Trophoblast cell (in vitro differentiated cells and primary cell): ENCODE data around the gene FGGY.

Experiments used
- DNase-seq, 2 donors: peaks; one replicate each; pipeline ENCODE4 v3.0.0-alpha.2; 2016
- H2AFZ ChIP-seq: 2 replicates; pipeline ENCODE4 v1.6.1; 2013; ENCODE audit warnings: low read length, moderate library complexity, mild to moderate bottlenecking; ENCODE audit not compliant: insufficient read depth, poor library complexity
- H2AK5ac ChIP-seq: 2 replicates; pipeline ENCODE4 v1.6.1; 2013; ENCODE audit warnings: mild to moderate bottlenecking, low read length
- H2BK120ac ChIP-seq: 2 replicates; pipeline ENCODE4 v1.6.1; 2013; ENCODE audit warnings: low read length, mild to moderate bottlenecking, moderate library complexity; ENCODE audit not compliant: insufficient read depth, poor library complexity
- H2BK12ac ChIP-seq: 2 replicates; pipeline ENCODE4 v1.6.1; 2013; ENCODE audit warnings: mild to moderate bottlenecking, low read length, moderate library complexity
- H2BK5ac ChIP-seq: 2 replicates; pipeline ENCODE4 v1.6.1; 2013; ENCODE audit warnings: low read length, low read depth, moderate library complexity, mild to moderate bottlenecking; ENCODE audit not compliant: poor library complexity
- H3K14ac ChIP-seq: 2 replicates; pipeline ENCODE4 v1.6.1; 2013; ENCODE audit warnings: mild to moderate bottlenecking, low read length
- H3K18ac ChIP-seq: 2 replicates; pipeline ENCODE4 v1.6.1; 2013; ENCODE audit warnings: mild to moderate bottlenecking, low read length
- H3K23ac ChIP-seq: 2 replicates; pipeline ENCODE4 v1.6.1; 2013; ENCODE audit warnings: low read length
- H3K27ac ChIP-seq: 2 replicates; pipeline ENCODE4 v1.5.1; 2013; ENCODE audit warnings: low read depth, mild to moderate bottlenecking, inconsistent platforms, low read length, moderate library complexity
- H3K27me3 ChIP-seq: 2 replicates; pipeline ENCODE4 v1.6.1; 2013; ENCODE audit warnings: inconsistent platforms, mild to moderate bottlenecking, low read length, moderate library complexity; ENCODE audit not compliant: insufficient read depth
- H3K36me3 ChIP-seq, 2 experiments: 1 replicate in 1 of 2; 2 replicates in 1 of 2; pipeline ENCODE4 v1.6.1; 2013; ENCODE audit warnings: low read length in 2 of 2, mild to moderate bottlenecking in 2 of 2, moderate library complexity in 1 of 2; ENCODE audit not compliant: insufficient read depth in 2 of 2, control insufficient read depth in 1 of 2
- H3K4ac ChIP-seq: 2 replicates; pipeline ENCODE4 v1.6.1; 2013; ENCODE audit warnings: low read depth, mild to moderate bottlenecking, low read length, moderate library complexity
- H3K4me1 ChIP-seq, 2 experiments: 1 replicate in 1 of 2; 2 replicates in 1 of 2; pipeline ENCODE4 v1.6.1; 2013; ENCODE audit warnings: low read length in 2 of 2, mild to moderate bottlenecking in 2 of 2, moderate library complexity in 1 of 2; ENCODE audit not compliant: insufficient read depth in 2 of 2, control insufficient read depth in 1 of 2
- H3K4me2 ChIP-seq: 2 replicates; pipeline ENCODE4 v1.6.1; 2013; ENCODE audit warnings: inconsistent platforms, mild to moderate bottlenecking, low read length, moderate library complexity
- H3K4me3 ChIP-seq: 2 replicates; pipeline ENCODE4 v1.5.1; 2013; ENCODE audit warnings: mild to moderate bottlenecking, low read depth, low read length, inconsistent platforms
- H3K79me1 ChIP-seq: one replicate; pipeline ENCODE4 v1.6.1; 2013; ENCODE audit warnings: low read length
- H3K79me2 ChIP-seq: 2 replicates; pipeline ENCODE4 v1.6.1; 2013; ENCODE audit warnings: low read length, mild to moderate bottlenecking; ENCODE audit not compliant: control insufficient read depth, insufficient read depth, poor library complexity
- H3K9ac ChIP-seq: 2 replicates; pipeline ENCODE4 v1.6.1; 2013; ENCODE audit warnings: mild to moderate bottlenecking, low read length
- H3K9me3 ChIP-seq: 2 replicates; pipeline ENCODE4 v1.6.1; 2013; ENCODE audit warnings: low read depth, mild to moderate bottlenecking, control low read depth, inconsistent platforms, low read length; ENCODE audit not compliant: insufficient read depth
- H4K12ac ChIP-seq: 2 replicates; pipeline ENCODE4 v1.6.1; 2013; ENCODE audit warnings: low read depth, mild to moderate bottlenecking, low read length, moderate library complexity
- H4K8ac ChIP-seq: 2 replicates; pipeline ENCODE4 v1.6.1; 2013; ENCODE audit warnings: low read depth, mild to moderate bottlenecking, low read length, moderate library complexity
- H4K91ac ChIP-seq: one replicate; pipeline ENCODE4 v1.6.1; 2013; ENCODE audit warnings: low read depth, mild to moderate bottlenecking, low read length, moderate library complexity
- WGBS: extraction: QIAGEN DNeasy Blood & Tissue Kit; methylation state at CpG from one replicate; pipeline ENCODE4 v1.1.7; 2013; ENCODE audit warnings: missing lambda C conversion rate; ENCODE audit not compliant: insufficient read length, insufficient coverage; ENCODE audit errors: extremely low coverage; 5-methylcytosine and 5-hydroxymethylcytosine counted together

The FGGY gene

DNA sequence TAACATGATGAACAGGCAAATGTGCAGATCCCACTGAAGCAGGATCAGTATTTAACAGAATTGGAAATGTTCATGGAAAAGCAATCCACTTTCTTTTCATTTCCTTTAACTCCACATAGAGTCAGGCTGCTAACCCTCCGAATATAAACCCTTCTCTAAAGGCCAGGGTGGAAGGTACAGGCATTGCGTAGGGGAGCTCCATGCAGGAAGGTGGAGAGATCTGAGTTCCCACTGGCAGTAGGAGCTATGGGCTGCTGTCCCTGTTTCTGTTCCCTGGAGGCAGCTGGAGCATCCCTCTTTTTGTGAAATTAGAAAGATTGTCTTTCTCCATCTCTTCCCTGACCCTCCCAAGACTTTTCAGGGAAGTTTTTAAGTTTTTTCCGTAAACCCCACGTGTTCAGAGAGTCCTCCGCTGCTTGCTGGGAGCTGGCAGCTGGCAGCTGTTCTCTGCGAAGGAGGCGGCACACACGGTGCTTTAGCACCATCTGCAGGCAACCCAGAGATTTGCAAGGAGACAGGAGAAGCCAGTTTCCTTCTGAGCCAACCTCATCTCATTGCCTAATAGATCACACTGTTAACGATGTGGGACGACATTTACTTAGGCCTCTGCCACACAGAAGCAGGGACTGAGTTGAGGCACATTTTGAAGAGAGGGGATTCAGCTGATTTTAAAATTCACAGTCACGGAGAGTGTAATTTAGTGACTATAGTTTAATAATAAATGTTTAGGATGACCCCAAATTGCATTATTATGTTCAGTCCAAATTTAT, 462.4 kb downstream of the FGGY start:
- Histone ChIP-seq H2BK5ac (no peak overlapping the region), H3K79me2 (no peaks in the 10 kb centered on the region), H3K14ac (peak overlapping the region; percentile 62), H3K4me1 (peaks cover 4 to 17% of the 10 kb centered on the region in 2 experiments), H3K23ac (no peak overlapping the region), H3K4me2 (no peak overlapping the region), H3K79me1 (peaks cover 3% of the 10 kb centered on the region), H2BK12ac (peak overlapping the region; percentile 70), H4K8ac (peak overlapping the region; percentile 57), H4K12ac (no peak overlapping the region), H3K36me3 (no peaks in the 10 kb centered on the region), H2BK120ac (peak overlapping the region; percentile 84), H3K9me3 (no peaks in the 10 kb centered on the region), H2AK5ac (no peak overlapping the region), H2AFZ (peak overlapping the region; percentile 73), H4K91ac (peak overlapping the region; percentile 77), H3K27me3 (no peaks in the 10 kb centered on the region), H3K18ac (no peak overlapping the region), H3K27ac (no peak overlapping the region), H3K4ac (no peak overlapping the region), H3K4me3 (no peak overlapping the region), H3K9ac (no peak overlapping the region)
- peak; percentile 66 to 87 for DNase-seq
- no CpG with 5 or more reads among the region's 11 CpGs for WGBS

DNA sequence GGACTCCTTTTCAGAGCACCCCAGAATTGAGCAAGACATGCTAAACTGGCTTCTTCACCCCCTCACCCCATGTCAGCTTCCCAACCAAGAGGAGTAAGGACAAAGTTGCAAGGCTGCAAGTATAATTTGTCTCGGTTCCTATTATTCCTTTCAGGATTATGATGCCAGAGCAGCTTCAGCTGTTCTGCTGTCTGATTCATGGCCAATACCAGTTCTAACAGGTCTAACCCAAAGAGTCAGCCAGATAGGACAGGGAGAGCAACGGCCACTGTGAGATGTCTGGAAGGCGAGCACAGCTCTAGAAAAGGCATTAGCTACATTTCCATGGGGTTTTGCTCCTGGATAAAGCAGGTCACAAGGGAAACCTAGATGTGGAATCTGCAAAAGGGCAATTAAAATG, 464.5 kb downstream of the FGGY start:
- no peak overlapping the region for H4K91ac ChIP-seq
- no peak for DNase-seq
- no peak overlapping the region for H3K14ac ChIP-seq
- H3K23ac ChIP-seq = no peak overlapping the region
- no CpG with 5 or more reads among the region's 3 CpGs for WGBS
- no peaks in the 10 kb centered on the region for H3K79me2 ChIP-seq
- no peak overlapping the region for H4K8ac ChIP-seq
- H3K9ac ChIP-seq = no peak overlapping the region
- H2BK5ac ChIP-seq = no peak overlapping the region
- no peak overlapping the region for H3K4me3 ChIP-seq
- H2AK5ac ChIP-seq = no peak overlapping the region
- H4K12ac ChIP-seq = no peak overlapping the region
- H3K27me3 ChIP-seq = no peaks in the 10 kb centered on the region
- peaks cover 3 to 12% of the 10 kb centered on the region in 2 experiments for H3K4me1 ChIP-seq
- no peak overlapping the region for H3K18ac ChIP-seq
- H3K36me3 ChIP-seq = no peaks in the 10 kb centered on the region
- H2BK120ac ChIP-seq = no peak overlapping the region
- peaks cover 3% of the 10 kb centered on the region for H3K79me1 ChIP-seq
- H3K4me2 ChIP-seq = no peak overlapping the region
- no peak overlapping the region for H2AFZ ChIP-seq
- H3K27ac ChIP-seq = no peak overlapping the region
- H2BK12ac ChIP-seq = no peak overlapping the region
- H3K9me3 ChIP-seq = no peaks in the 10 kb centered on the region
- no peak overlapping the region for H3K4ac ChIP-seq

- Histone ChIP-seq H3K4me2 (no peak overlapping the region), H2BK5ac (no peak overlapping the region), H2BK12ac (no peak overlapping the region), H3K79me2 (no peaks in the 10 kb centered on the region), H3K14ac (no peak overlapping the region), H3K23ac (no peak overlapping the region), H3K4me1 (peaks cover 3 to 4% of the 10 kb centered on the region in 2 experiments), H2AK5ac (no peak overlapping the region), H3K4ac (no peak overlapping the region), H3K27ac (no peak overlapping the region), H4K91ac (no peak overlapping the region), H3K9ac (no peak overlapping the region), H3K4me3 (no peak overlapping the region), H2AFZ (no peak overlapping the region), H3K27me3 (no peaks in the 10 kb centered on the region), H2BK120ac (no peak overlapping the region), H3K79me1 (peaks cover 3% of the 10 kb centered on the region), H4K12ac (no peak overlapping the region), H4K8ac (no peak overlapping the region), H3K36me3 (no peaks in the 10 kb centered on the region), H3K18ac (no peak overlapping the region), H3K9me3 (no peaks in the 10 kb centered on the region)
- no CpG with 5 or more reads among the region's 2 CpGs for whole genome bisulfite sequencing
- DNase-seq = no peak
Measured at GRCh38 chr1:59763418-59763817, 466.5 kb downstream of the FGGY start.

DNA sequence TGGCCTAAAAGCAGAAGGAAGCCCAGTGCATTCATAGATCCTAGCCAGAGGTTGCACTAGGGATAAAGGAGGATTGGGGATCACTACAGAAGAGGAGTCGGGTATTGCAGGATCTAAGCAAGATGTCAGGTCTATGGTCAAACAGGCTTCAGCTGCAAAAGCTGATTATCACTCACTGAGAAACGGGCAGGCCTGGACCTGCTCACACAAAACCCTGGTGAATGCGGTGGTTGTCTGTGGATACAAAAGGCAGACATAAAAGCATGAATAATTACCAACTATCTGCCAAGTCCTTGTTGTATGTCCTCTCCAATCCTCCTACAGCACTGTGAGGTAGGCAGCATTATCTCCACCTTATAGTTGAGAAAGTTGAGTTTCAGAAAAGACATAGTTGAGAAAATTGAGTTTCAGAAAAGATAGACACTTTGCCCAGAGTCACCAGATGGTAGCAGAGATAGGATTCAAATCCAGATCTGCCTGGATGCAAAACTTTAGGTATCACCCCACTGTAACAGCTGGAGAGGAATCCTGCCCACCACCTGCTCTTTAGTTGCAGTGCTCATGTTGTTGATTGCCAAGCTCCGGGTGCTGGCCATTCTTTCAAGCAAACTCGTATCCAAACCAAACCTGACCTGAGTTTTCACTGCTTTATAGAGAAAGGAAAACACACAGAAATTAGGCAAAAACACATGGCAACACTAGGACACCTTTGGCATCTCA, 468.3 kb downstream of the FGGY start:
- Histone ChIP-seq H3K4me1 (peaks cover 6 to 8% of the 10 kb centered on the region in 2 experiments), H3K36me3 (no peaks in the 10 kb centered on the region), H3K4me2 (no peak overlapping the region)

More for the DNA sequence above, 468.3 kb downstream of the FGGY start:
- Histone ChIP-seq H4K12ac (no peak overlapping the region), H4K8ac (no peak overlapping the region), H4K91ac (no peak overlapping the region), H3K27me3 (no peaks in the 10 kb centered on the region), H2BK5ac (no peak overlapping the region), H2BK120ac (no peak overlapping the region), H3K27ac (no peak overlapping the region), H2BK12ac (no peak overlapping the region), H3K9ac (no peak overlapping the region), H3K23ac (no peak overlapping the region), H2AK5ac (no peak overlapping the region), H3K4ac (no peak overlapping the region), H3K9me3 (no peaks in the 10 kb centered on the region), H2AFZ (no peak overlapping the region), H3K79me1 (no peaks in the 10 kb centered on the region), H3K14ac (no peak overlapping the region), H3K4me3 (no peak overlapping the region), H3K18ac (no peak overlapping the region), H3K79me2 (no peaks in the 10 kb centered on the region)
- DNase-seq = no peak
- no CpG with 5 or more reads among the region's 5 CpGs for WGBS
